ENCODE data around the gene UNC79.

GRCh38 chr14:93712079-93712837 lies 281.5 kb downstream of the UNC79 start:
- TF ChIP-seq, protein P1, sequence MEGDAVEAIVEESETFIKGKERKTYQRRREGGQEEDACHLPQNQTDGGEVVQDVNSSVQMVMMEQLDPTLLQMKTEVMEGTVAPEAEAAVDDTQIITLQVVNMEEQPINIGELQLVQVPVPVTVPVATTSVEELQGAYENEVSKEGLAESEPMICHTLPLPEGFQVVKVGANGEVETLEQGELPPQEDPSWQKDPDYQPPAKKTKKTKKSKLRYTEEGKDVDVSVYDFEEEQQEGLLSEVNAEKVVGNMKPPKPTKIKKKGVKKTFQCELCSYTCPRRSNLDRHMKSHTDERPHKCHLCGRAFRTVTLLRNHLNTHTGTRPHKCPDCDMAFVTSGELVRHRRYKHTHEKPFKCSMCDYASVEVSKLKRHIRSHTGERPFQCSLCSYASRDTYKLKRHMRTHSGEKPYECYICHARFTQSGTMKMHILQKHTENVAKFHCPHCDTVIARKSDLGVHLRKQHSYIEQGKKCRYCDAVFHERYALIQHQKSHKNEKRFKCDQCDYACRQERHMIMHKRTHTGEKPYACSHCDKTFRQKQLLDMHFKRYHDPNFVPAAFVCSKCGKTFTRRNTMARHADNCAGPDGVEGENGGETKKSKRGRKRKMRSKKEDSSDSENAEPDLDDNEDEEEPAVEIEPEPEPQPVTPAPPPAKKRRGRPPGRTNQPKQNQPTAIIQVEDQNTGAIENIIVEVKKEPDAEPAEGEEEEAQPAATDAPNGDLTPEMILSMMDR (IDR thresholded peaks at IDR 0.05): no peak
- no peak for TF ChIP-seq POLR2A (IDR thresholded peaks at IDR 0.05)
